Measurements from ENCODE around the gene AGPAT1. TPM values are rescaled to one million over a fixed set of nuclear protein-coding genes. Genes with fewer than 3 reads are reported as not detected.

AGPAT1 gene
- total and polyA plus RNA-seq, 2 of the 8 experiments (the other 6 are each of a cell fraction or from before 2014, with no cell fraction given), result 96.0 to 222 TPM

- Histone ChIP-seq H3K79me2 (ENCODE audit: control insufficient read depth in 1 of 2, insufficient read depth in 2 of 2, low read length in 2 of 2) (no peaks in the 10 kb centered on the region), H3K23me2 (ENCODE audit: low read depth, low read length) (no peaks in the 10 kb centered on the region; the same call in 1 of the 2 replicates), H3K4ac (replicated peaks; ENCODE audit: insufficient read length, low read depth, low read length) (no peak overlapping the region), H2BK12ac (ENCODE audit: low read depth, low read length) (no peak overlapping the region), H4K5ac (ENCODE audit: insufficient read length, low read depth, low read length) (no peak overlapping the region), H3K23ac (ENCODE audit: insufficient read length) (no peak overlapping the region), H3K14ac (ENCODE audit: insufficient read length) (no peak overlapping the region), H3K79me1 (ENCODE audit: low read depth, low read length) (no peaks in the 10 kb centered on the region; the same call in 1 of the 2 replicates), H3K56ac (replicated peaks; ENCODE audit: insufficient read length, low read depth, low read length) (no peak overlapping the region), H3K27me3 (replicated peaks in 1 of 4; ENCODE audit: control insufficient read depth in 3 of 4, extremely low read depth in 1 of 4, insufficient read depth in 3 of 4, low read length in 3 of 4) (no peaks in the 10 kb centered on the region), H3K9me3 (ENCODE audit: insufficient read depth in 2 of 2, low read depth in 1 of 2, low read length in 1 of 2) (no peaks in the 10 kb centered on the region), H3K4me2 (ENCODE audit: insufficient read depth in 1 of 2, low read depth in 2 of 2, low read length in 2 of 2) (no peak overlapping the region), H3K36me3 (ENCODE audit: control insufficient read depth in 2 of 4, insufficient read depth in 4 of 4, low read length in 3 of 4) (no peaks in the 10 kb centered on the region), H2AK5ac (ENCODE audit: low read depth, low read length) (no peak overlapping the region), H2BK5ac (ENCODE audit: low read depth, low read length) (no peak overlapping the region), H4K91ac (replicated peaks; ENCODE audit: insufficient read length, low read length) (no peak overlapping the region), H2AFZ (ENCODE audit: low read length) (no peak overlapping the region), H4K8ac (ENCODE audit: extremely low read depth, insufficient read depth, low read length) (no peak overlapping the region), H3K4me3 (ENCODE audit: extremely low read depth in 1 of 4, insufficient read depth in 2 of 4, low read depth in 3 of 4, low read length in 4 of 4) (no peak overlapping the region), H3K9ac (replicated peaks in 1 of 4; ENCODE audit: extremely low read depth in 1 of 4, low read depth in 3 of 4, low read length in 3 of 4) (no peak overlapping the region), H2BK120ac (replicated peaks; ENCODE audit: low read depth, low read length) (no peak overlapping the region), H2BK15ac (ENCODE audit: low read length) (no peak overlapping the region), H3K18ac (ENCODE audit: extremely low read depth, low read length) (no peak overlapping the region), H3K27ac (ENCODE audit: low read depth, low read length) (no peak overlapping the region), H4K20me1 (replicated peaks in 1 of 2; ENCODE audit: control insufficient read depth in 1 of 2, insufficient read depth in 2 of 2, low read length in 2 of 2) (no peaks in the 10 kb centered on the region), H3K4me1 (replicated peaks in 1 of 4; ENCODE audit: control insufficient read depth in 3 of 4, insufficient read depth in 4 of 4, low read length in 3 of 4) (no peaks in the 10 kb centered on the region), H2BK20ac (ENCODE audit: low read length) (no peak overlapping the region)
- POLR2A ChIA-PET (ENCODE audit: partially characterized antibody), result interaction anchor here (1.2 kb wide), 1 partner anchor 11 kb away, joined by 3 read pairs; no protein-coding TSS in a partner anchor
- TF ChIP-seq SRF (IDR thresholded peaks at IDR 0.05; ENCODE audit: low read depth, low read length) (no peak), TEAD4 (IDR thresholded peaks at IDR 0.05; ENCODE audit: low read depth, low read length) (no peak), EZH2 (IDR thresholded peaks at IDR 0.05; ENCODE audit: low read depth, low read length, severe bottlenecking) (no peak), TAF1 (IDR thresholded peaks at IDR 0.05; ENCODE audit: low read depth, low read length) (no peak), E2F6 (IDR thresholded peaks at IDR 0.05) (no peak), CTBP2 (IDR thresholded peaks at IDR 0.05; ENCODE audit: borderline replicate concordance, insufficient read depth, insufficient read length, low read length) (no peak), GTF2F1 (IDR thresholded peaks at IDR 0.05; ENCODE audit: borderline replicate concordance, low read depth, low read length) (no peak)
- FAIRE-seq (no peak), DNase-seq (ENCODE audit: low read depth in 1 of 2, low spot score in 2 of 2) (no peak)
- CTCF ChIA-PET (ENCODE audit: partially characterized antibody), result interaction anchor here (0.5 to 0.9 kb wide), 3 partner anchors 71 to 1538 kb away, joined by 3 to 4 read pairs (median 3); no protein-coding TSS in a partner anchor
- 97 to 100% methylated on average over 3 to 5 of the region's 6 CpGs for WGBS, 2 experiments (ENCODE audit: extremely low coverage in 1 of 2, insufficient coverage in 1 of 2, insufficient read length in 1 of 2, insufficient replicate concordance in 2 of 2, low coverage in 1 of 2, low lambda C conversion rate in 2 of 2, missing lambda C conversion rate in 1 of 2)
Observed at GRCh38 chr6:32213649-32214048, 37.8 kb upstream of the AGPAT1 start.
